SIG-M5 (cell line): ENCODE results near the gene RIBC1.
"Not testable (repeated sequence)": the region's sequence is repeated elsewhere in the genome, so short reads cannot be mapped to it uniquely, and the experiment has no call there.

Experiments used
- DNase-seq: peaks from one replicate; lab custom pipeline; 2025; lab: John Stamatoyannopoulos, UW

RIBC1 gene

DNA sequence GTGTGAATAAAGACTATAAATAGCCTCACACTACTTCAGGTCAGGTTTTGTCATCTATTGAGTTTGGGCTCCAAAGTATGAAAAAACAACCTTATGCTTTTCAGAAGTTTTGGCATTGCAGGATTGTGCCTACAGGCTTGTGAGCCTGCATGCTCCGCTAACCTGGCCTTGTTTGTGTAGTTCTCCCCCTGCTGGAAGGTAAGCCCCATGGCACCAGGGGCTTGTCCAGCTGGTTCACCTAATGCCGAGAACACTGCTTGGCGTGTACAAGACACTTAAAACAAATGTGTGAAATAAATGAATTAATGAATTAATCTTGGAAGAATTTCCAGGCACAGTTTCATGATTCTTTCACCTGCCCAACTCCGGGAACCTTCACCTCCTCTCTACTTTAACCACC is 13.3 kb downstream of the RIBC1 start:
- no peak for DNase-seq

DNA sequence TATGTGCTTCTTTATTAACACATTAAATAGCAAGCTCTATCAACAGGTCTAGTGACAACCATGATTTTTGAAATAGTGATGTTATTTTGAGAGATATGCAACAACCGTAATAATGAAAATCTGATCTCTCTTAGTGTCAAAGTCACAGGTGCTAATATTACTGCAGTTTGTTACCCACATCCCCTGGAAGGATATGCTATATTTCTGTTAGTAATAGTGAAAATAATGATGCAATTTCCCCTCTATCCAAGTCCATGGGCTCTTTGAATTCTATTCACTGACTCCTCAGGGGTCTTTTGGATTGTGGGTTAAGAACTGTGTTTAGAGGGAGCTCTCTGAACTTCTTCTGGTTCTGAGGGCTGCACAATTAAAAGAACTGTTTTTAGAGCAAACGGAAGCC is 14.5 kb downstream of the RIBC1 start:
- no peak for DNase-seq

- DNase-seq: no peak
Measured at GRCh38 chrX:53438174-53438831, 15.6 kb downstream of the RIBC1 start.

- DNase-seq: no peak
Measured at GRCh38 chrX:53438832-53439230, 16.2 kb downstream of the RIBC1 start.

DNA sequence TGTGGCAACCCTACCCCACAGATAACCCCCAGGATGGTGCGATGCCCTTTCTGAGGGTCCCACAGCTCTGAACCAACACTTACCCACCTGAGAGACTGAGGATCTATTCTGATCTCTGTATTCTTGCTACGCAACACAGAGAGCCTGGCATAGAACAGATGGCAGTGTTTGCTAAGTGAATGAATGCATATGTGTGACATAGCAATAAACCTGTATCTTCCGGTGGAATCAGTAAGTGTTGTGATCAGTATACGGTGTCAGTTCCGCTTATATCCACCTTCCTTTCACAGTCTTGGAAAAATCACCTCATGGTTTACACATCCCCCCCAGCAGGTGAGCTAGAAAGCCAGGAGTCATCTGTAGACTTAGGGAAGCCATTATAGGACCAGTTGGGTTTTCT is 17.4 kb downstream of the RIBC1 start:
- no peak for DNase-seq

GRCh38 chrX:53440621-53441517 is 18.2 kb downstream of the RIBC1 start:
- DNase-seq: peak; percentile 45

GRCh38 chrX:53441531-53442321 is 19.1 kb downstream of the RIBC1 start:
- DNase-seq: peak; percentile 50

GRCh38 chrX:53442322-53442631 is 19.6 kb downstream of the RIBC1 start:
- DNase-seq: no peak

- DNase-seq: no peak
Measured at GRCh38 chrX:53445977-53446376, 23.3 kb downstream of the RIBC1 start.

DNA sequence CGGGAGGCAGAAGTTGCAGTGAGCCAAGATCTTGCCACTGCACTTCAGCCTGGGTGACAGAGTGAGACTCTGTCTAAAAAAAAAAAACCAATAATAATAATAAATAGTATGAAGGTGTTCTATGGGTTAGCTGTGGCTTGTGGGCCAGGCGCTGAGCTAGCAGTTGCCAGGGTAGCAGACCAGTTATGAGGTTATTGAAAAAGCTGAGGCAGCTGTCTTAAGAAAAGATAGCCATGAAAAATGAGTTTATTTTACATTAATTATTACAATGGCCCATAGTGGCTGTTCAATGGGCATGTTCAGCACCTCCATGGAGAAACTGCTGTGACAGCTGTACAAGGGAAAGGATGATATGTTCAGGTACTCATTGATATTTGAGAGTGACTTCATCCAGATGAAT is 24.8 kb downstream of the RIBC1 start:
- no peak for DNase-seq

- DNase-seq: no peak
Measured at GRCh38 chrX:53449632-53450031, 27.0 kb downstream of the RIBC1 start.

- DNase-seq: no peak
Measured at GRCh38 chrX:53452812-53453211, 30.1 kb downstream of the RIBC1 start.

DNA sequence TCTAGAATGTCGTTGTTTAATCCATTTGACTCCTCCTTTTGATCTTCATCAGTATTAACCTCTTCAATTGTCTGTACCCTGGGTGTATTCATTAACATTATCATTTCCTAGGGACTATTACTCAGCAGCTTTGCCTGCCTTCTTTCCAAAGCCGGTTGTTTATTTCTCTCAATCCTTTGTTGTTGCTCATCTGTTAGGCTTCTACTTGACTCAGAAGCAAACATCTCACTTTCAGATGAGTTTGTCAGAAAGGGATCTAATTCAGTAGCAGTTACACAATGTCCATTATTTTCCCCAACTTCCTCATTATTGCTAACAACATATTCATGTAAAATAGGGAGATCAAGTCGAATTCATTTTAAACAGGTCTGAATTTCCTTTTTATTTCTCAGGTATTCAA is 33.6 kb downstream of the RIBC1 start:
- DNase-seq: no peak

- no peak for DNase-seq
Measured at GRCh38 chrX:53458082-53458481, 35.4 kb downstream of the RIBC1 start.

DNA sequence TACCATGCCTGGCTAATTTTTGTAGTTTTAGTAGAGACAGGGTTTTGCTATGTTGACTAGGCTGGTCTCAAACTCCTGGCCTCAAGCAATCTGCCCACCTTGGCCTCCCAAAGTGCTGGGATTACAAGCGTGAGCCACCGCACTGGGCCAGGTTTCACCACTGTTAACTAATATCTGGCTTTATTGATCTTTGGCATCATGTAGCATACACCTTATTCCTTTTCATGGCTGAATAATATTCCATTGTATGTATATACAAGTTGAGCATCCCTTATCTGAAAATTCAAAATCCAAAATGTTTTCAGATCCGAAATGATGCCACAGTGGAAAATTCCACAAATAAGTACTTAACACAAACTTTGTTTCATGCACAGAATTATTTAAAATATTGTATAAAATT is 46.0 kb downstream of the RIBC1 start:
- not testable (repeated sequence) for DNase-seq

- DNase-seq: no peak
Measured at GRCh38 chrX:53471346-53471745, 48.7 kb downstream of the RIBC1 start.

GRCh38 chrX:53474707-53475106 is 52.0 kb downstream of the RIBC1 start:
- DNase-seq: peak; percentile 49

DNA sequence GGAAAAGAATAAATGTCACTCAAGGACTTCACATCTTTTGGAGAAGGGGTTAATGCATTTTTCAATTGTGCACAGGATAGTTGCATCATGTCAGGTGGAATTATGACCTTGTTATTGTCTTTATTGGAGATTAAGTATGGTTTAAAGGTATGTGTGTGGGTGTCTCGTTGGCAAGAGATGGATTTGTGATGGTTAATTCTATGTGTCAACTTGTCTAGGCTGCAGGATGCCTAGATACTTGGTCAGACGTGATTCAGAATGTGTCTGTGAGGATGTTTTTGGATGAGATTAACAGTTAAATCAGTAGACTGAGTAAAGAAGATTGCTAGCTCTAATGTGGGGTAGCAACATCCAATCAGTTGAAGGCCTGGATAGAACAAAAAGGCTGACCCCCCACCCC is 53.7 kb downstream of the RIBC1 start:
- DNase-seq: no peak

DNA sequence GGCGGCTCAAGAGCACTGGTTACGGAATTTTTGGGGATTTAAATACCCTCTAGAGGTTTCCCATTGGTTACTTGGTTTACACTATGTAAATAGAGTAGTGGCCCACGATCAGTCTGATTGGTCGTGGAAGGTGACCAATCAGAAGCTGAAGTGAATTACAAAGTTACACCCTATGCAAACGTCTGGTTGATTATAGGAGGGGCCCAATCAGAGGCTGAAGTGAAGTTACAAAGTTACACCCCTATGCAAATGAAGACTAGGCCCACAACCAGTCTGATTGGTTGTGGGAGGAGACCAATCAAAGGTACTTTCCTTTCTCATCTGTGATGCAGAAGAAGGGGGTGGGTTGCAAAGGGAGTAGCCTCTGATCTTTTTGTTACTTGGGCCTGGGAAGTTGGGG is 56.6 kb downstream of the RIBC1 start:
- DNase-seq: no peak
